Astrocyte of the spinal cord (primary cell): ENCODE results near the gene STARD5.
A peak's percentile ranks its signal among the peaks of the same experiment; 100 is the strongest.

Experiments
- DNase-seq: peaks from one replicate; pipeline ENCODE4 v3.0.0; 2011; ENCODE audit warnings: low read depth, low spot score
- H3K4me3 ChIP-seq: 2 replicates; pipeline ENCODE4 v1.5.1; 2011; ENCODE audit warnings: low read depth, mild to moderate bottlenecking, low read length, moderate library complexity
- CTCF ChIP-seq: IDR thresholded peaks from 2 replicates; pipeline ENCODE4 v1.5.1; 2012; ENCODE audit warnings: low read depth, mild to moderate bottlenecking, low read length, inconsistent platforms
- in situ Hi-C: cut with HindIII; loops from 2 replicates; pipeline ENCODE4 v1.10.0; 2017; ENCODE audit warnings: low sequenced_read_pairs

The STARD5 gene

DNA sequence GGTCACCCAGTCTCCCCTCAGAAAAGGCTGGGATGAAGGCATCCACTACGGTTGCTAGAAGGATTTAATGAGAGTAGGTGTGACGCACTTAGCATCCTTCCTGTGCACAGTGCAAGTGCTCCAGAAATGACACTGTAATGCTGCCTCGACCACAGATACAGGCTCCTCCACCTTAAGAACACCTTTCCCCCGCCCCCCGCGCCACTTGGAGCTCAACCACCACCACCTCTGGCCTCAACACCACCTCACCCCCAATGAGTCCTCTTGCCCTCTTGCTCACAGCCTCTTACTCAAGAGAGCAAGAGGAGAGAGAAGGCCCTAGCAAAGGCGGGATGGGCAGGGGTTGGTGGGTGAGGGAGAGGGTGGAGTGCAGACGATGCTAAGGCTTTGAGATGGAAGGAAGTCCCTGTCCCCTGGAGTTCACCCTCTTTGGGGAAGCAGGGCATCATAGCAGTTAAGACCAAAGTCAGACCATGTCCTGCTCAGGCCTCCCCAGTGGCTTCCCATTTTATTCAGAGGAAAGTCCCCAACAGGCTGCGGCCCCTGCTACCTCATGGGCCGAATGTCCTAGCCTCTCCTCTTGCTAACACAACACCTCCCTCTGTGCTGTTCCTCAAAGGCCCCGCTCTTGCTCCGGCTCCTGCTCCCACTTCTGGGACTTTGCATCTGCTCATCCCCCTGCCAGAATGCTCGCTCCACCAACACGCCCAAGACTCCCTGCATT lies 8.3 kb downstream of the STARD5 start:
- no peak overlapping the region for H3K4me3 ChIP-seq
- DNase-seq, result no peak
- TF ChIP-seq CTCF, result no peak
- in situ Hi-C loops, result no loop called here

GRCh38 chr15:81314378-81314777 lies 9.6 kb downstream of the STARD5 start:
- in situ Hi-C loops, result no loop called here
- no peak for DNase-seq
- TF ChIP-seq CTCF, result no peak
- H3K4me3 ChIP-seq, result no peak overlapping the region

- TF ChIP-seq CTCF, result no peak
- in situ Hi-C loops, result no loop called here
- no peak for DNase-seq
- H3K4me3 ChIP-seq, result no peak overlapping the region
These were observed 10.3 kb downstream of the STARD5 start for GRCh38 chr15:81313686-81314085.

DNA sequence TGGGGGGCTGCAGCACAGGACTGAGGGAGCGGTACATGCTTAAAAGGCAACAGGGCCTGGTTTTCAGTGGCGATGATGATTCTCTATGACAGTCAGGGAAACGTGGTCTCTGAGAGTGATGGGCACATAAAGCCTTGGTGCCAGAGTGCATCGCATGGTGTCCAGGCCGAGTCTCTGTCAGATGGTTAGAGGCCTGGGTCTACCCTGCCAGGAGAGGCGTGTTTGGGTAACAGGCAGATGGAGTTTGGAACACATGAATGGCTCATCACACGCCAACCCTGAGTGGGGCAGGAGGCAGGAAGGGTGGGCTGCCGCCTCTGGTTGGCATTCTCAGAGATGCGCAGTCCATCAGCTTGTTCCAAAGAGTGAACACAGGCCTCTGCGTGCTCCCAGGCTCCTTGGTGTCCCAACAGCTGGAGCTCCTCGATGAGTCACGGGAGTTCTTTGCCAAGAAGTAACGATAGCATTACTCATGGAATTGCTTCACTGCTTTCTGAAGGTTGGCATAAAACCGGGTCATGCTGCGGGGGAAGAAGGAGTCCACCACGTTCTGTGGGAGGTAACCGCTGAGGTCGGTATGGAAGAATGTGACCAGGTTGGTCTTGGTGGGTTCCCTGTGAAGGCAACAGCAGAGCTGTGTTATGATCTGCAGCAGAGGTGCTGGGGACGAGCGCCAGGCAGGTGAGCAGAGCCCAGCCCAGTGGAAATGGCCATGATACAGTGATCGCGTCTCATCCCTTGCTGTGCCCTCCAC lies 11.0 kb downstream of the STARD5 start:
- peak; percentile 98 for DNase-seq
- in situ Hi-C loops, result no loop called here
- TF ChIP-seq CTCF, result no peak
- no peak overlapping the region for H3K4me3 ChIP-seq

DNA sequence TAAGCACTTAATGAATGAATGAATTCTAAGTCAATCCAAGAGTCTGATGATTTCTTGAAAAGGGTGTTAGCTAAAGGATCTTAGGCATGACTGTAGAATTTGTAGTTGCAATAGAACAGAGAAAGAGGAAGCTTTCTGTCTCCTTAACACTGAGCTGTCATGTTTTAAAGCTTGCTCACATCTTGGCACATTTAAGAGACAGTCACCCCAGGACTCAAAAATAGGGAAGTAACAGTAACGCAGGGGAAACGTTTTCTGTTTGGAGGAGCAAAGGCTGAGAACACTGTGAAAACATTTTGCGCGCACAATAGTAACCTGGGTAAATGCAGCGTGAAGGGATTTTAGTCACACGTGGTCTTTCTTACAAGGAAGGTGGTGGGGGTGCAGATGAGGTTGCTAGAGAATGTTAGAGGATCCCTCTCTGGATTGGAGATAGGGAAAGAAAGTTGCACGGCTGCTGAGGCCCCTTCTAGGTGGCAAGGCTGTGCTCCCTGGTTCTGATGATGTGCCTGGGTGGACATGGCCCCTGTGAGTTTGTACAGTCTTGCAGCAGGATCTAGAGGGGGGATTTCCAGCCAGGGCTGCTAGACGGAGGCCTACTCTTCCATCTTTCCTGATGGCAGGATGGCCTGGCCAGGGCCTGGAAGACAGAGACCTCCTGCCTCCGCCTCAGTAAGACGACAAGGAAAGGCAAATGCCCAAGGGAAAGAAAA lies 12.0 kb downstream of the STARD5 start:
- in situ Hi-C loops, result no loop called here
- H3K4me3 ChIP-seq, result no peak overlapping the region
- TF ChIP-seq CTCF, result no peak
- DNase-seq, result peak; percentile 33

- no peak for TF ChIP-seq CTCF
- H3K4me3 ChIP-seq, result no peak overlapping the region
- in situ Hi-C loops, result no loop called here
- no peak for DNase-seq
These were observed 13.5 kb downstream of the STARD5 start for GRCh38 chr15:81310480-81310879.
